Measurements from ENCODE around the gene SELENOO. TPM values are rescaled to one million over a fixed set of nuclear protein-coding genes. Genes with fewer than 3 reads are reported as not detected.

SELENOO gene
- total and polyA plus RNA-seq, 2 of the 13 experiments (the other 11 are each of a cell fraction or from before 2014, with no cell fraction given): 14.4 to 19.0 TPM

DNA sequence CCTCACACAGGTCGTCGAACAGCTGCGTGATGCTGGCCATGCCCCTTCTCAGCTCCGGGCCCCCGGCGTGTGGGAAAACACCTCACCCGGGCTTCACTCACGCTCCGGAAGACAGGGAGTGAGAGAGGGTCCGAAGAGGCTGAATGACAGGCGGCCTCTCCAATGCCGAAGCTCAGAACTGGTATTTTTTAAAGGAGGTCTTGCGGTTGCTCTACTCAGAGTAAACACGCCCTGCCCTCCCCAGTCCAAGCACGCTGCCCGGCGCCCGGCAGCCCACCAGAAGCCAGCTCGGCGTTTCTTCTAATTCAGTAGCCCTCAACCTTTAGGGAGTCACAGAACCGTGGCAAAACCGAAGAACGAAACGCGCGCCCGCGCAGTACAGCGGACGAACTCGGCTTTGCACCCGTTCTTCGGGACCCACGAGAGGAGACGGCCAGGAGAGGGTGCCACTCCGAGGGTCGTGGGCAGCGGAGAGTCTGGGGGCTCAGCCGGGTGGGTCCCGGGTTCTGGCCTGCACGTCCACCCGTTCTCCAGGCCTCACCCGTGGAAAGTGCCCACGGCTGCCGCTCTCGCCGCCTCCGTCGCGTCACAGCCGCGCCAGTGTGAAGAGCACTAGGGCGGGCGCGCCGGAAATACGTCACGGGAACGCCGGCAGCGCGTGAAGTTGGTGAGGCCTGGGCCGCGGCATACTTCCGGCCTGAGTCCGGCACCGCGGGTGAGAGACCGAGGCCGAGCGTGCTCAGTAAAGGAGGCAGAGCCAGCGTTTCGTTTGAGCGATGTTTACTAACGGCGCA, 43.8 kb downstream of the SELENOO start, which contains the start of gene TUBGCP6 (continued):
- TF ChIP-seq, protein P1, sequence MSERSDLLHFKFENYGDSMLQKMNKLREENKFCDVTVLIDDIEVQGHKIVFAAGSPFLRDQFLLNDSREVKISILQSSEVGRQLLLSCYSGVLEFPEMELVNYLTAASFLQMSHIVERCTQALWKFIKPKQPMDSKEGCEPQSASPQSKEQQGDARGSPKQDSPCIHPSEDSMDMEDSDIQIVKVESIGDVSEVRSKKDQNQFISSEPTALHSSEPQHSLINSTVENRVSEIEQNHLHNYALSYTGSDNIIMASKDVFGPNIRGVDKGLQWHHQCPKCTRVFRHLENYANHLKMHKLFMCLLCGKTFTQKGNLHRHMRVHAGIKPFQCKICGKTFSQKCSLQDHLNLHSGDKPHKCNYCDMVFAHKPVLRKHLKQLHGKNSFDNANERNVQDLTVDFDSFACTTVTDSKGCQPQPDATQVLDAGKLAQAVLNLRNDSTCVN (CRISPR knock-in tag; IDR thresholded peaks at IDR 0.05; ENCODE audit: borderline replicate concordance): no peak
- TF ChIP-seq BRD4 (CRISPR knock-in tag; IDR thresholded peaks at IDR 0.05) (0 out of 2 replicates have a peak, but pooled peaks have one; percentile 75), ZFP36L1 (CRISPR knock-in tag; IDR thresholded peaks at IDR 0.05) (no peak), SNAPC5 (CRISPR knock-in tag; IDR thresholded peaks at IDR 0.05; ENCODE audit: borderline replicate concordance) (no peak), RARG (CRISPR knock-in tag; IDR thresholded peaks at IDR 0.05; ENCODE audit: low read depth) (0 out of 2 replicates have a peak, but pooled peaks have one; percentile 45), ZNF607 (CRISPR knock-in tag; IDR thresholded peaks at IDR 0.05; ENCODE audit: borderline replicate concordance) (no peak; the same call in 1 of the 2 replicates), HNRNPLL (IDR thresholded peaks at IDR 0.05; ENCODE audit: low read depth, low read length, poor library complexity, severe bottlenecking) (peak; percentile 55), ZNF7 (CRISPR knock-in tag; IDR thresholded peaks at IDR 0.05) (no peak), SIN3A (IDR thresholded peaks at IDR 0.05; ENCODE audit: borderline replicate concordance, low read depth, low read length) (peak; percentile 81), HOXA9 (CRISPR knock-in tag; IDR thresholded peaks at IDR 0.05; ENCODE audit: borderline replicate concordance) (0 out of 2 replicates have a peak, but pooled peaks have one; percentile 38), ZNF281 (CRISPR knock-in tag; IDR thresholded peaks at IDR 0.05; ENCODE audit: borderline replicate concordance) (peak; percentile 28; the same call in 1 of the 2 replicates), ZNF253 (CRISPR knock-in tag; IDR thresholded peaks at IDR 0.05; ENCODE audit: borderline replicate concordance) (no peak), ZBTB2 (CRISPR knock-in tag; IDR thresholded peaks at IDR 0.05; ENCODE audit: low read depth) (peak; percentile 69), ZNF557 (CRISPR knock-in tag; IDR thresholded peaks at IDR 0.05) (no peak), JUND (CRISPR knock-in tag; IDR thresholded peaks at IDR 0.05) (no peak), ZNF749 (CRISPR knock-in tag; IDR thresholded peaks at IDR 0.05; ENCODE audit: borderline replicate concordance) (0 out of 2 replicates have a peak, but pooled peaks have one; percentile 67), ZNF382 (CRISPR knock-in tag; IDR thresholded peaks at IDR 0.05; ENCODE audit: borderline replicate concordance) (no peak), JARID2 (CRISPR knock-in tag; IDR thresholded peaks at IDR 0.05; ENCODE audit: insufficient replicate concordance) (peak; percentile 9), TMF1 (CRISPR knock-in tag; IDR thresholded peaks at IDR 0.05; ENCODE audit: low read depth) (peak; percentile 89; the same call in 1 of the 2 replicates), KAT8 (CRISPR knock-in tag; IDR thresholded peaks at IDR 0.05) (peak; percentile 99)
- TF ChIP-seq, protein P2, sequence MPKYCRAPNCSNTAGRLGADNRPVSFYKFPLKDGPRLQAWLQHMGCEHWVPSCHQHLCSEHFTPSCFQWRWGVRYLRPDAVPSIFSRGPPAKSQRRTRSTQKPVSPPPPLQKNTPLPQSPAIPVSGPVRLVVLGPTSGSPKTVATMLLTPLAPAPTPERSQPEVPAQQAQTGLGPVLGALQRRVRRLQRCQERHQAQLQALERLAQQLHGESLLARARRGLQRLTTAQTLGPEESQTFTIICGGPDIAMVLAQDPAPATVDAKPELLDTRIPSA (CRISPR knock-in tag; IDR thresholded peaks at IDR 0.05; ENCODE audit: borderline replicate concordance): 0 out of 2 replicates have a peak, but pooled peaks have one; percentile 50
- TF ChIP-seq, protein P3, sequence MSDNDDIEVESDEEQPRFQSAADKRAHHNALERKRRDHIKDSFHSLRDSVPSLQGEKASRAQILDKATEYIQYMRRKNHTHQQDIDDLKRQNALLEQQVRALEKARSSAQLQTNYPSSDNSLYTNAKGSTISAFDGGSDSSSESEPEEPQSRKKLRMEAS (IDR thresholded peaks at IDR 0.05): peak; percentile 93

All from HepG2 (cell line).